Medulla oblongata (tissue), 1 donor: ENCODE results near the gene DES.
A peak's percentile ranks its signal among the peaks of the same experiment; 100 is the strongest.

ENCODE experiments used
- DNase-seq: peaks from one replicate; pipeline ENCODE4 v3.0.0-alpha.2; 2015; ENCODE audit errors: extremely low spot score

The DES gene

DNA sequence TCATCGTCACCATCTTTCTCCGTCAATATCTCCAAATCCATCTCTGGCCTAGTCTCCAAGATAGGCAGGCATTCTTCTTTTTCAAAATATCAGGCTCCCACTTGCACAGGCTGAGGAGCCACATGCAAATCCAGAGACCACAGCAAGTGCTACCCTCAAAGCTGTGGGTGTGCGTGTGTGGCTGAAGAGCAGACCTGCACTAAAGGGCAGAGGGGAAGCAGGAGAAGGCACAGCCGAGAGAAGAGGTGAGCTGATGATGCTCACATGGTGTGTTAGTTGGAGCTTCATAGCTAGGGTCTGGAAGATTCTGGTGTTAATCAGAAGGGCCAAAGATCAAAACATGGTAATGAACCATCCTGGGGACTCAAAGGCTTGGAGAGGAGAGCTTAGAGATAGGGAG, 20.3 kb downstream of the DES start:
- DNase-seq, result no peak

DNA sequence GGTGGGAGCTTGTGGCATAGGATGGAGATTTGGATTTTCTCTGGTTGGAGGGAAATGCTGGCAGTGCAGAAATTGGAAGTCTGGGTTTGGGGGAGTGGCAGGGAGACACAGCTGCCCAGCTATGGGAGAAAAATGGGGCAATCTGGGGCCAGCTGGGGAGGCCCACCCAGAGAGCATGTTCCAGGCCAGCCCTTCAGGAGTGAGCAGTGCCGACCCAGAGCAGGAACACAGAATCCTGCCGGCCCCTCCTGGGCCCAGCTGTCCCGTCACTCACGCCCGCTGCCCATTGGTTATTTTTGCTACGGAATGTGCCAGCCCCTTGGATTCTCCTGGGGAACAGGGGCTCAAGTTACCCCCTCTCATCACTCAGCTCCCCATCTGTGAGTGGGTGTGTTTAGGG, 21.3 kb downstream of the DES start:
- DNase-seq, result no peak

DNA sequence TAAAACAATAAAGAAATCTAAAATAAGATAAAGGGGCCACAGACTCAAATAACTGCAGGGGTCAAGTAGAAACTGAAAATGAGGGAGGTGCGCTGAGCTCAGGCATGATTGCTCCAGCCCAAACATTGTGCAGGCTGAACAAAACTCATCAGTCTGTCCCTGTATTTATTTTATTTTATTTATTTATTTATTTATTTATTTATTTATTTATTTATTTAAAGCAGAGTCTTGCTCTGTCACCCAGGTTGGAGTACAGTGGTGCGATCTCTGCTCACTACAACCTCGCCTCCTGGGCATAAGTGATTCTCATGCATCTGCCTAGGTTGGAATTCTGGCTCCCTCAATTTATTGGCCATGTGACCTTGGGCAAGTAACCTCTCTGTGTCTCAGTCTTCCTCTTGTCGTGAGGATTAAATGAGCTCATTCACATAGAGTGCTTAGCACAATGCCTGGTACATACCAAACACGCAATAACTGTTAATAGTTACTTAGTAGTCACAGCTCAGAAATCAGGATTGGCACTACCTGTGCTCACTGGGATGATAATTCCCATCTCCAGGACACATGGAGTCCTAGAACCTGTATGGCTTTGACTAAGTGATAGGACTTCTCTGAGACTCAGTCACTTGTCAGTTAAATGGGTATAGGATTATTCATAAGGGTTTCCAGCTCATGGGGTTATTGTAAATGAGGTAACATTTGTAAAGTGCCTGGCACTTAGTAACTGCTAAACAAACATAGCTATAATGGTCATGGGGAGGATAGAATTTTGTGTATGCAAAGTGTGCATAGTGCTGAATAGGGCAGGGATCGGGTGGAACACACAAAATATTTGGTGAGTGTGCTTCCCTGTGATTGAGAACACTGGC, 22.4 kb downstream of the DES start:
- DNase-seq, result no peak

DNA sequence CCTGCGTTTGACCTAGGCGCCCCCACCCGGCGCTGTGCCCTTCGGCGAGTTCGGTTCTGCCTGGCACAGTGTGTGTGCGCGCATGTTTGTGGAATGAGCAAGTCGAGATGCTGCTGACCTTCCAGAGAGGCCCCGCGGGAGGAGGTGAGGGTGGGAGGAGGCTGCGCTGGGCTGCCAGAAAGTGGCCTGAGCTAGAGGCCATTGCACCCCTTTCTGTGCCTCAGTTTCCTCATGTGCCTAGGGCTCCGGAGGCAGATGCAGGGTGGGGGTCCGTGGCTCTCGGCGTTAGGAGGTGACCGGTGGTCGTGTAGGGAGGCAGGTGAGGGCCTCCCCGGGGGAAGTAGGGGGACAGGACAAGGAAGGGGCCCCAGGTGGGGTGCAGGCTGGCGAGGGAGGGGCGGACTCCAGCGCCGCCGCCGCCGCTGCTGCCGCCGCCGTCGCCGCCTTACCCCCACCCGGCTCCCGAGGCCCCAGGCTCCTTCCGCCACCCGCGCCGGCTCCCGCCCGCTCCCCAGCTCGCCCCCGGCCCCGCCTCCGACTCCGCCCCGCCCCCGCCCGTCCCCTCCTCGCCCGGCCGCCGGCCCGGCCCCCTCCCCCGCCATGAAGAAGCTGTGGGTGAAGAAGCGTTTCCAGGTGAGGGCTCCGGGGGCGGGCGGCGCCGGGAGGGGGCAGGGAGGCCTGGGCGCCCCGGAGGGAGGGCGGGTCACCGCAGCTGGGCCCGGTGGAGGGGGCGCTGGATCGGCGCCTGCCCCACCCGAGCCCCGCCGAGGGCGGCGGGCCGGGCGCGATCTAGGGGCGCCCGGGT, 23.5 kb downstream of the DES start:
- no peak for DNase-seq

DNA sequence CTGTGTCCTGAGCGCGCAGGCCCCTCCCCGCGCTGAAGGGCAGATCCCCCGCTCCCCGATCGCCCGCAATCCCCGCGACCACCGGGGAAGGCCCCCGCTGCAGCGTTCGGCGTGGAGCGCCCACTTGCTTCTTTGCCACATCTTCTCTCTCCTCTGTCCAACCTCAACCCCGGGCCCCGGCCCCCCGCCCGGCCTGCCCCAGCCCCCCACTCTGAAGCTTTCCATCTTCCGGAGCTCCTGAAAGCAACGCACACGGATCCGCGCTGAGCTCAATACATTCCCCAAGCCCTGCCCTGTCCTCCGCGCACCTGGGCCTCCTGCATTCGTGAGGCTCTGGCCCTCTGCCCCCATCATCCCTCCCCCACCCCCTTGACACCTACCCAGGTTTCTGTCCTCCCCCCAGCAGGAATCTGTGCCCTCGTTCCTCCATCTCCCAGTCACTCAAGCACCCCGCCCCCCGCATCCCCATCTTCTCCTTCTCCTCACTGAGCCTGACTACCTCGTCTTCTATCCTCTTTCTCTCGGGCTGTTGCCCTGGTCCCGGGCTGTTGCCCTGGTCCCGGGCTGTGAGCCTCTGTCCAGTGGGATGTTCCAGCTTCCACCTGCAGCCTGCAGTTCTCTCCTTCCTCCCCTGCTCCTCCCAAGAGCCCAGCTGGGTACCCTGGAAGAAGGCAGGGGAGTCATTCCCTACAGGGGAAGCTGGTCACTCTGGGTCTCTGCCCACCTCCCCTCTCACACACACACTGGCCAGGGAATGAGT, 24.3 kb downstream of the DES start:
- no peak for DNase-seq

DNA sequence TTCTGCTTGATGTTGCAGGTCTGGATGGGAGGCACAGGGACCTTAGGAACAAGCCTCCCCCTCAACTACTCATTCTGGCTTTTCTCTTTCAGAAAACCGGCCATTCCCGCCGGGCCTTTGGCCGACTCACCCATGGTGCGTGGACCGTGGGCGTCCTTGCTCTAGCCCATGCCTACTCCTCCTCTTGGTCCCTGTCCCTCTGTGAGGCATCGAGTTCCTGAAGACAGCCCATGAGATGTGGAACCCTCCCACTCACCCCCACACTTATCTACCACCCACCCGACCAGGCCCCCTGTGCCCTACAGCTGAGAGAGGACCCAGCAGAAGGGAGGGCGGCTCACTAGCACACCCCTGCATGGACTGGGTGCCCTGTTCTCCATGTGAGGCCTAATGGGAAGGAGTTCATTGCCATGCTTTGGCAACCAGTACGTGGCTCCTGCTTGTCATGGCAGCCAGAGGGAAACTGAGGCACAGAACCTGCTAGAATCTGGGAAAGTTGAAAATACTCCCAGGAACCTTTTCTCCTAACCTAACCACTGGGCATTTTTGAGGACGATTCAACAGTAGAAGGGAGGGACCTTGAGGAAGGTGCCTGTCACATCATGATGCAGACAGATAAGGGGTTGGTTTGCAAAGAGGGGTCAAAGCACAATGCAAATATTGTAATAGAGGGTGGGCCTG, 25.0 kb downstream of the DES start:
- no peak for DNase-seq

DNA sequence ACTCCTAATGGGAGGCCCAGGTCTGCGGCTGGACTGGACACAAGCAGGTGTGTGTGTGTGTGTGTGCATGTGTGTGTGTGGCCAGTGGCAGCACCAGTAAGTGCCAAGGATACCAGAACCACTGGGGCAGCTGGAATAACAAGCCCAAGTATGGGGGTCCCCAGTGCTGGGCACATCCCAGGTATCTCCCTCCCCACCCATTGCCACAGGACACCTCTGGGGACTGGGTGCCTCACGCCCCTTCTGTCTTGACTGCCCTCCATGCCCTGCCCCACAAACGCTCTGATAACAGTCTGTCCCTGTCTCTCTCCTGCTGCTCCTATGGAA, 25.5 kb downstream of the DES start:
- DNase-seq, result no peak

DNA sequence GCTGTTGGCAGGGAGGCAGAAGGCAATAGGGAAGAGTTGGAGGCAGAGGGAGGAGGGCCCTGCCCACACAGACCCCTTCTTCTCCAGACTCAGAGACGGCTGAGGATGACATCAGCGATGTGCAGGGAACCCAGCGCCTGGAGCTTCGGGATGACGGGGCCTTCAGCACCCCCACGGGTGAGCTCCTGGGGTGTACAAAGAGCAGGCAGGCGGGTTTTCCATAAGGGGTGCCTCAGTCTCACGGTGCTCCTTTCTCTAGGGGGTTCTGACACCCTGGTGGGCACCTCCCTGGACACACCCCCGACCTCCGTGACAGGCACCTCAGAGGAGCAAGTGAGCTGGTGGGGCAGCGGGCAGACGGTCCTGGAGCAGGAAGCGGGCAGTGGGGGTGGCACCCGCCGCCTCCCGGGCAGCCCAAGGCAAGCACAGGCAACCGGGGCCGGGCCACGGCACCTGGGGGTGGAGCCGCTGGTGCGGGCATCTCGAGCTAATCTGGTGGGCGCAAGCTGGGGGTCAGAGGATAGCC, 26.5 kb downstream of the DES start:
- no peak for DNase-seq

DNA sequence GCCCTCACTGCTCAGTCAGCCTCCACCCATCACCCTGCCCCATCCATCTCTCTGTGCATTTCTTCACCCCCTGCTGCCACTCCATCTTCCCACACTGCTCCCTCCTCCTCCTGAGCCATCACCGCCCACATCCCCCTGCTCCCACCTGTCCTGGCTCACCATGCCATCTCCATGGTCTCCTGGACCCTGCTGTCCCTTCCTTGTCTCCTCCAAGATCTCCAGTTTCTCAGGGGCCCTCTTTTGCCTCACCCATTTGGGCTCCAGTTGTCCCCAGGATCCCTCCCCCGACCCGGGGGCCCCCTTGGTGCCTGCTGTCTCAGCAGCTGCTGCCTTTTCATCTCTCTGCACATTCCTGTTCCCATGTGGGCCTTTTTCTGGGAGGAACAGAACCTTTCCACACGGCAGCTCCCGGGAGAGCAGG, 27.1 kb downstream of the DES start:
- no peak for DNase-seq

DNA sequence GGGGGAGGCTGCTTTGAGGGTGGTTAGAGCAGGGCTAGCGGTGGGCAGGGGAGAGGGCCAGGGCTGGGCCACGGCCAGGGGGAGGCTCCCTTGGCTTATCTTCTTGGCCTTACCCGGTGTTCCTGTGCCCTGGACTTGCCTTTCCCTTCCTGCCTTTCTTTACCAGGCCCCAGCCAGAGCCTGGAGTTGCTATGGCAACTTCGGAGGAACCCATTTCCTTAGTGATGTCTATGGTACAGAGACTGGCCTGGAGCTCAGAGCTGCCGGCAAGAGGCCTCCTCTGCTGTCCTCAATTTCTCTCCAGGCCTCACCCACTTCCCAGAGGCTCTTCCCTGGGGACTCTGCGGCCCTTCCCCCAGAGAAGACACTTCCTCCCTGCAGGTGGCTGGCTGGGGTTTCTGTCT, 27.9 kb downstream of the DES start:
- DNase-seq, result peak; percentile 41

GRCh38 chr2:219446689-219447088, 28.5 kb downstream of the DES start:
- DNase-seq, result no peak

- peak; percentile 35 for DNase-seq
Observed at GRCh38 chr2:219447242-219448098, 29.3 kb downstream of the DES start.

- DNase-seq, result no peak
Observed at GRCh38 chr2:219448099-219448775, 30.1 kb downstream of the DES start.

GRCh38 chr2:219448776-219449341, 30.7 kb downstream of the DES start:
- DNase-seq, result no peak

- no peak for DNase-seq
Observed at GRCh38 chr2:219449609-219450008, 31.4 kb downstream of the DES start.

GRCh38 chr2:219451661-219452360, 33.6 kb downstream of the DES start:
- peak; percentile 75 for DNase-seq

DNA sequence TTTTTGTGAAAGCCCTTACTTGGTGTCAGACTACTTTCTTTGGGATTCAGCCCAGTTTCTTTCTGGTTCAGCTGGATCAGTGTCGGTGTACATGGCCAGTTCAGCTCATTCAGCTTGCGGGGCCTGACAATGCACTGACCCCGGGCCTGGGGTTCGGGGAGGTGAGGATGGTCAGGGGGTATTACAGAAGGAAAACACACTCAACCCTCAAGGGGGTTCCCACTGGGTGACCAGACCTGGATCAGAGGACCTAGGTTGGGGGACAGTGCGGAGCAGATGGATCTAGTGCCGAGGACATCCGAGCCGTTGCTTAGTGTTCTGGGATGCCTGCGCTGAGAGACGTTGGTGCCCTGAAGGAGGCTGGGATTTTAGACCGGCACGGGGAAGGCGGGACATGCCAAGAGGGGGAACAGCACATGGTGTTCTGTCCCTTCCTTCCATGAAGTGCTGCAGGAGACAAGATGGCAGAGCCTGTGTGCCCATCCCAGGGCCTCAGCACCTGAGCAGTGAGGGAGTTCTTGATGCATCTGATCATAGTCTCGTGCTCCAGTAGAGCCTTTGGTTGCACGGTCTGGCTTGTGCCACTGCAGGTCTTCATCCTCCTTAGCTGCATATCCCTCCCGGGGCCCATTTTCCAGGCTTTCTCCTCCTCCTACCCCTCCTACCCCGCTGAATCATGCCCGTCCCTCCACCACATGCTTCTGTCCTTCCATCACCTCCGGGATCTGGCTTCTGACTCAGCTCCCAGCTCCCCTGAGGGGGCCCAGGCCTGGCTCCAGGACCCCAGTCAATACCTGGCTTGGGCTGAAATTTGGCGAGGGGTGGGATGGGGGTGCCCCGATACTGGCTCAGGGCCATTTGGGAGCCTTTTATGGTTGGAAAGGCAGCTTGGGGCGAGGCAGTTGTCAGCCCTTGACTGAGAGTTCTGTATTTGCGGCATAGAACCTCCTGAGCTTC, 34.5 kb downstream of the DES start:
- DNase-seq, result peak; percentile 68
